Gastroesophageal sphincter (tissue), 4 donors: Measurements from ENCODE around the gene CDH4. TPM values are rescaled to one million over a fixed set of nuclear protein-coding genes. Genes with fewer than 3 reads are reported as not detected.

ENCODE experiments used
- ATAC-seq: fragments of 150-250 bp; one replicate; pipeline ENCODE4 v1.9.1; 2016; ENCODE audit warnings: mild to moderate bottlenecking, moderate library complexity
- H3K27ac ChIP-seq, 4 donors: fragments of 200-600 bp; sonication (generic) in 3 of 4; 1 replicate in 3 of 4; 2 replicates in 1 of 4; pipeline ENCODE4 v1.5.1; 2016 to 2019
- H3K27me3 ChIP-seq: fragments of 200-600 bp; sonication (generic); one replicate; pipeline ENCODE4 v1.5.1; 2019
- H3K36me3 ChIP-seq, 2 donors: fragments of 200-600 bp; sonication (generic); one replicate each; pipeline ENCODE4 v1.5.1; 2019; ENCODE audit warnings: control low read depth in 1 of 2
- H3K4me1 ChIP-seq, 3 donors: fragments of 200-600 bp; sonication (generic); 1 replicate in 2 of 3; 2 replicates in 1 of 3; pipeline ENCODE4 v1.5.1; 2016 to 2019; ENCODE audit warnings: control low read depth in 2 of 3
- H3K4me3 ChIP-seq, 2 donors: fragments of 200-600 bp; sonication (generic); one replicate each; pipeline ENCODE4 v1.5.1; 2019; ENCODE audit warnings: mild to moderate bottlenecking in 1 of 2, moderate library complexity in 1 of 2
- H3K9me3 ChIP-seq, 3 donors: fragments of 200-600 bp; sonication (generic); one replicate each; pipeline ENCODE4 v1.5.1; 2017 to 2019; ENCODE audit warnings: control low read depth in 2 of 3
- CTCF ChIP-seq, 4 experiments: fragments of 200-600 bp in 2 of 4; fragments of 450-650 bp in 2 of 4; sonication (generic) in 1 of 4; IDR thresholded peaks; one replicate each; pipeline ENCODE4 v1.5.1; 2017 to 2019; ENCODE audit warnings: antibody characterized with exemption in 4 of 4, mild to moderate bottlenecking in 2 of 4, moderate library complexity in 2 of 4
- EP300 ChIP-seq: sonication (generic); formaldehyde crosslinking; IDR thresholded peaks from one replicate; pipeline ENCODE4 v1.6.1; 2017; ENCODE audit warnings: antibody characterized with exemption, mild to moderate bottlenecking
- POLR2A ChIP-seq, 2 donors: fragments of 450-650 bp; IDR thresholded peaks; one replicate each; pipeline ENCODE4 v1.6.1; 2017; ENCODE audit warnings: antibody characterized with exemption in 2 of 2, mild to moderate bottlenecking in 2 of 2, moderate library complexity in 1 of 2
- POLR2AphosphoS5 ChIP-seq: sonication (generic); formaldehyde crosslinking; IDR thresholded peaks from one replicate; pipeline ENCODE4 v1.6.1; 2017; ENCODE audit warnings: antibody characterized with exemption
- whole genome bisulfite sequencing, 2 donors: methylation state at CpG; one replicate each; pipeline ENCODE4 v1.1.5; 2018; ENCODE audit warnings: low coverage in 1 of 2; 5-methylcytosine and 5-hydroxymethylcytosine counted together
- total RNA-seq, 4 donors: library from RNA; depleted of rRNA; stranded (reverse); fragments of >200 nt; gene quantifications; one replicate each; pipeline ENCODE4 v1.1.0, GENCODE V29; 2016

Gene CDH4
- total RNA-seq, 4 donors from 2014 or later, result under 0.01 to 1.5 (median 0.42) TPM; not detected in 1

GRCh38 chr20:61347443-61347842 lies 95.4 kb downstream of the CDH4 start:
- TF ChIP-seq POLR2A (IDR thresholded peaks at IDR 0.05) (no peak), EP300 (no peak), POLR2AphosphoS5 (no peak), CTCF (IDR thresholded peaks at IDR 0.05) (no peak)
- no peak overlapping the region for H3K27ac ChIP-seq
- WGBS, 2 donors, result 80 to 83% methylated on average over 8 to 13 of the region's 13 CpGs
- ATAC-seq, result no peak
- H3K4me3 ChIP-seq, result no peak overlapping the region
- H3K4me1 ChIP-seq, result no peaks in the 10 kb centered on the region
- peaks cover 70% of the 10 kb centered on the region for H3K27me3 ChIP-seq
- no peaks in the 10 kb centered on the region for H3K9me3 ChIP-seq
- no peaks in the 10 kb centered on the region for H3K36me3 ChIP-seq

- WGBS, 2 donors, result 72 to 93% methylated on average over 5 to 6 of the region's 21 CpGs
- H3K27me3 ChIP-seq, result peaks cover 88% of the 10 kb centered on the region
- H3K4me1 ChIP-seq, result no peaks in the 10 kb centered on the region
- TF ChIP-seq EP300, result no peak
- TF ChIP-seq CTCF (IDR thresholded peaks at IDR 0.05), result no peak
- TF ChIP-seq POLR2AphosphoS5, result no peak
- no peak for TF ChIP-seq POLR2A (IDR thresholded peaks at IDR 0.05)
- ATAC-seq, result no peak
- no peak overlapping the region for H3K27ac ChIP-seq
- H3K9me3 ChIP-seq, result no peaks in the 10 kb centered on the region
- no peak overlapping the region for H3K4me3 ChIP-seq
- H3K36me3 ChIP-seq, result no peaks in the 10 kb centered on the region
These were observed 97.5 kb downstream of the CDH4 start for GRCh38 chr20:61349447-61350165.

- no peak for TF ChIP-seq CTCF (IDR thresholded peaks at IDR 0.05)
- no peak for TF ChIP-seq POLR2A (IDR thresholded peaks at IDR 0.05)
- TF ChIP-seq EP300, result no peak
- TF ChIP-seq POLR2AphosphoS5, result no peak
- WGBS, 2 donors, result 88 to 89% methylated on average over 3 to 9 of the region's 14 CpGs
- Histone ChIP-seq H3K27ac (no peak overlapping the region), H3K9me3 (no peaks in the 10 kb centered on the region), H3K4me1 (no peaks in the 10 kb centered on the region), H3K36me3 (no peaks in the 10 kb centered on the region), H3K4me3 (no peak overlapping the region), H3K27me3 (peaks cover 89% of the 10 kb centered on the region)
- no peak for ATAC-seq
These were observed 98.6 kb downstream of the CDH4 start for GRCh38 chr20:61350500-61351250.

- no peak overlapping the region for H3K27ac ChIP-seq
- WGBS, 2 donors, result 8 to 12% methylated on average over 6 to 26 of the region's 33 CpGs
- H3K4me3 ChIP-seq, result no peak overlapping the region
- TF ChIP-seq EP300 (no peak), POLR2A (IDR thresholded peaks at IDR 0.05) (no peak), CTCF (IDR thresholded peaks at IDR 0.05) (no peak), POLR2AphosphoS5 (no peak)
- no peak for ATAC-seq
- no peaks in the 10 kb centered on the region for H3K36me3 ChIP-seq
- no peaks in the 10 kb centered on the region for H3K9me3 ChIP-seq
- peaks cover 85% of the 10 kb centered on the region for H3K27me3 ChIP-seq
- no peaks in the 10 kb centered on the region for H3K4me1 ChIP-seq
These were observed 100.5 kb downstream of the CDH4 start for GRCh38 chr20:61352346-61353260.
